Loucy (cell line): ENCODE results near the gene DLG2.
"Not testable (repeated sequence)": the region's sequence is repeated elsewhere in the genome, so short reads cannot be mapped to it uniquely, and the experiment has no call there.

Source experiments
- H2AFZ ChIP-seq: fragments of 200-600 bp; sonication (generic); 2 replicates; pipeline ENCODE4 v1.6.0; 2016; ENCODE audit warnings: antibody characterized with exemption, mild to moderate bottlenecking, low read length, moderate library complexity
- H3F3A ChIP-seq: fragments of 200-600 bp; 2 replicates; pipeline ENCODE4 v1.6.0; 2016; ENCODE audit warnings: antibody characterized with exemption, low read depth, mild to moderate bottlenecking
- H3K27me3 ChIP-seq: fragments of 200-600 bp; sonication (generic); 2 replicates; pipeline ENCODE4 v1.6.1; 2014; ENCODE audit warnings: low read length, mild to moderate bottlenecking; ENCODE audit not compliant: insufficient read depth, poor library complexity, severe bottlenecking
- H3K36me3 ChIP-seq: fragments of 200-600 bp; sonication (generic); 2 replicates; pipeline ENCODE4 v1.6.1; 2016; ENCODE audit warnings: low read length; ENCODE audit not compliant: insufficient read depth
- H3K4me1 ChIP-seq: fragments of 200-600 bp; sonication (generic); 2 replicates; pipeline ENCODE4 v1.5.1; 2014; ENCODE audit warnings: low read length, mild to moderate bottlenecking; ENCODE audit not compliant: insufficient read depth, poor library complexity, severe bottlenecking
- H3K4me2 ChIP-seq: fragments of 200-600 bp; sonication (generic); 2 replicates; pipeline ENCODE4 v1.6.0; 2014; ENCODE audit warnings: antibody characterized with exemption, low read length, low read depth, mild to moderate bottlenecking; ENCODE audit not compliant: poor library complexity, severe bottlenecking
- H3K4me3 ChIP-seq: fragments of 200-600 bp; sonication (generic); 2 replicates; pipeline ENCODE4 v1.5.1; 2014; ENCODE audit warnings: low read length, mild to moderate bottlenecking, mixed read lengths; ENCODE audit not compliant: poor library complexity, severe bottlenecking
- H3K79me2 ChIP-seq: fragments of 200-600 bp; sonication (generic); 2 replicates; pipeline ENCODE4 v1.6.1; 2014; ENCODE audit warnings: low read length; ENCODE audit not compliant: insufficient read depth
- H3K9ac ChIP-seq: fragments of 200-600 bp; sonication (generic); 2 replicates; pipeline ENCODE4 v1.6.0; 2014; ENCODE audit warnings: mild to moderate bottlenecking, low read depth, low read length, moderate library complexity; ENCODE audit not compliant: poor library complexity, severe bottlenecking
- H3K9me2 ChIP-seq: fragments of 200-600 bp; sonication (generic); replicated peaks from 2 replicates; pipeline ENCODE4 v1.6.1; 2016; ENCODE audit warnings: low read depth, low read length, mixed read lengths
- H3K9me3 ChIP-seq: fragments of 200-600 bp; sonication (generic); 2 replicates; pipeline ENCODE4 v1.6.1; 2014; ENCODE audit warnings: mild to moderate bottlenecking, antibody characterized with exemption, low read length, low read depth; ENCODE audit not compliant: insufficient read depth
- H4K20me1 ChIP-seq: fragments of 200-600 bp; sonication (generic); 2 replicates; pipeline ENCODE4 v1.6.0; 2014; ENCODE audit warnings: antibody characterized with exemption, low read length, mild to moderate bottlenecking; ENCODE audit not compliant: insufficient read depth, poor library complexity, severe bottlenecking
- CTCF ChIP-seq: fragments of 200-600 bp; sonication (generic); conservative IDR thresholded peaks from 2 replicates; pipeline ENCODE4 v1.5.1; 2014; ENCODE audit warnings: mild to moderate bottlenecking, antibody characterized with exemption, low read length
- EZH2phosphoT487 ChIP-seq: fragments of 200-600 bp; IDR thresholded peaks from 2 replicates; pipeline ENCODE4 v1.6.1; 2018; ENCODE audit warnings: antibody characterized with exemption, mild to moderate bottlenecking, moderate library complexity, borderline replicate concordance

Gene DLG2

GRCh38 chr11:85348945-85349344 is 278.2 kb downstream of the DLG2 start:
- Histone ChIP-seq H3K4me1 (no peaks in the 10 kb centered on the region), H3K79me2 (no peaks in the 10 kb centered on the region), H2AFZ (no peak overlapping the region), H3K4me3 (no peak overlapping the region), H3F3A (no peaks in the 10 kb centered on the region), H3K4me2 (no peak overlapping the region), H3K36me3 (no peaks in the 10 kb centered on the region), H3K9me3 (no peaks in the 10 kb centered on the region), H3K9me2 (no peaks in the 10 kb centered on the region), H4K20me1 (no peaks in the 10 kb centered on the region), H3K27me3 (no peaks in the 10 kb centered on the region), H3K9ac (no peak overlapping the region)
- TF ChIP-seq EZH2phosphoT487 (no peak), CTCF (no peak)

- Histone ChIP-seq H3K36me3 (no peaks in the 10 kb centered on the region), H3K9me2 (no peaks in the 10 kb centered on the region), H3K4me3 (no peak overlapping the region), H3K4me1 (no peaks in the 10 kb centered on the region), H3K4me2 (no peak overlapping the region), H3K9ac (no peak overlapping the region), H3K79me2 (no peaks in the 10 kb centered on the region), H3K27me3 (no peaks in the 10 kb centered on the region), H3F3A (no peaks in the 10 kb centered on the region), H4K20me1 (no peaks in the 10 kb centered on the region), H3K9me3 (no peaks in the 10 kb centered on the region), H2AFZ (no peak overlapping the region)
- TF ChIP-seq EZH2phosphoT487 (no peak), CTCF (no peak)
Measured at GRCh38 chr11:85347291-85347690, 279.9 kb downstream of the DLG2 start.

- TF ChIP-seq EZH2phosphoT487, result no peak
- no peak for TF ChIP-seq CTCF
- Histone ChIP-seq H3K4me2 (no peak overlapping the region), H3K4me1 (no peaks in the 10 kb centered on the region), H3K9me3 (no peaks in the 10 kb centered on the region), H2AFZ (no peak overlapping the region), H3K79me2 (no peaks in the 10 kb centered on the region), H3K27me3 (no peaks in the 10 kb centered on the region), H3K9me2 (no peaks in the 10 kb centered on the region), H3K36me3 (no peaks in the 10 kb centered on the region), H4K20me1 (no peaks in the 10 kb centered on the region), H3F3A (no peaks in the 10 kb centered on the region), H3K4me3 (no peak overlapping the region), H3K9ac (no peak overlapping the region)
Measured at GRCh38 chr11:85346484-85346883, 280.7 kb downstream of the DLG2 start.

- H2AFZ ChIP-seq, H3K4me3 ChIP-seq, H3K9ac ChIP-seq, H3K9me3 ChIP-seq, H3K36me3 ChIP-seq, H3K4me1 ChIP-seq, H4K20me1 ChIP-seq, H3F3A ChIP-seq, H3K27me3 ChIP-seq, H3K4me2 ChIP-seq, H3K9me2 ChIP-seq, H3K79me2 ChIP-seq: not testable (repeated sequence)
Measured at GRCh38 chr11:85340846-85341245, 286.3 kb downstream of the DLG2 start.
